Activated naive CD4-positive, alpha-beta T cell treated with anti-CD3 and anti-CD28 coated beads for 36 hours (primary cell): ENCODE data around the gene ETV3. TPM values are rescaled to one million over a fixed set of nuclear protein-coding genes. Genes with fewer than 3 reads are reported as not detected.

Experiments used
- CTCF ChIA-PET: fragments of 350-600 bp; sonication (Branson Sonifier 250); formaldehyde crosslinking; loops from one replicate; lab custom pipeline; 2021; ENCODE audit warnings: antibody characterized with exemption; lab: Charles Lee
- DNase-seq: peaks from one replicate; pipeline ENCODE4 v3.0.0-alpha.2; 2020
- H3K27ac Mint-ChIP-seq: one replicate; pipeline ENCODE4 v1.8.0; 2021; ENCODE audit warnings: mild to moderate bottlenecking, mixed read lengths
- H3K27me3 Mint-ChIP-seq: one replicate; pipeline ENCODE4 v1.8.0; 2021; ENCODE audit warnings: low read depth, mixed read lengths
- H3K36me3 Mint-ChIP-seq: one replicate; pipeline ENCODE4 v1.8.0; 2021; ENCODE audit warnings: low read depth, mixed read lengths
- H3K4me1 Mint-ChIP-seq: one replicate; pipeline ENCODE4 v1.8.0; 2021; ENCODE audit warnings: low read depth, mixed read lengths
- H3K4me3 Mint-ChIP-seq: one replicate; pipeline ENCODE4 v1.8.0; 2021; ENCODE audit warnings: mild to moderate bottlenecking, moderate library complexity, mixed read lengths
- H3K9me3 Mint-ChIP-seq: one replicate; pipeline ENCODE4 v1.8.0; 2021; ENCODE audit warnings: mixed read lengths
- intact Hi-C: fragments of 100-400 bp; cut with micrococcal nuclease; formaldehyde crosslinking; loops from one replicate; pipeline ENCODE4 v1.15.1; 2023
- total RNA-seq, 2 experiments: library from RNA; stranded (reverse); gene quantifications; one replicate each; pipeline ENCODE4 v1.2.3, GENCODE V29; 2021

ETV3 gene
- total RNA-seq, 2 experiments from 2014 or later = 23.2 to 23.3 TPM

GRCh38 chr1:157085421-157085820 lies 52.8 kb downstream of the ETV3 start:
- CTCF ChIA-PET = interaction anchor here (0.7 to 7.1 kb wide), 3 partner anchors 8 to 194 kb away, joined by 4 to 378 read pairs (median 5); no protein-coding TSS in a partner anchor
- no peak overlapping the region for H3K4me3 Mint-ChIP-seq
- no peak for DNase-seq
- no peaks in the 10 kb centered on the region for H3K4me1 Mint-ChIP-seq
- intact Hi-C loops = no loop called here
- no peaks in the 10 kb centered on the region for H3K9me3 Mint-ChIP-seq
- peaks cover 2% of the 10 kb centered on the region for H3K27me3 Mint-ChIP-seq
- no peaks in the 10 kb centered on the region for H3K36me3 Mint-ChIP-seq
- H3K27ac Mint-ChIP-seq = no peak overlapping the region

GRCh38 chr1:157084720-157085119 lies 53.5 kb downstream of the ETV3 start:
- no peak for DNase-seq
- intact Hi-C loops = no loop called here
- CTCF ChIA-PET = interaction anchor here (1.4 kb wide), 1 partner anchor 72 kb away, joined by 3 read pairs; no protein-coding TSS in a partner anchor
- H3K27me3 Mint-ChIP-seq = no peaks in the 10 kb centered on the region
- H3K27ac Mint-ChIP-seq = no peak overlapping the region
- no peaks in the 10 kb centered on the region for H3K36me3 Mint-ChIP-seq
- H3K9me3 Mint-ChIP-seq = no peaks in the 10 kb centered on the region
- no peaks in the 10 kb centered on the region for H3K4me1 Mint-ChIP-seq
- no peak overlapping the region for H3K4me3 Mint-ChIP-seq

- Mint-ChIP-seq H3K36me3 (no peaks in the 10 kb centered on the region), H3K9me3 (no peaks in the 10 kb centered on the region), H3K27ac (no peak overlapping the region), H3K4me3 (no peak overlapping the region), H3K4me1 (no peaks in the 10 kb centered on the region), H3K27me3 (no peaks in the 10 kb centered on the region)
- intact Hi-C loops = no loop called here
- CTCF ChIA-PET = interaction anchor here (0.6 to 2.0 kb wide), 3 partner anchors 9 to 75 kb away, joined by 3 to 8 read pairs (median 3); no protein-coding TSS in a partner anchor
- no peak for DNase-seq
Measured at GRCh38 chr1:157081707-157082106, 56.5 kb downstream of the ETV3 start.

GRCh38 chr1:157080714-157081113 lies 57.5 kb downstream of the ETV3 start:
- Mint-ChIP-seq H3K4me3 (no peak overlapping the region), H3K4me1 (no peaks in the 10 kb centered on the region), H3K27ac (no peak overlapping the region), H3K36me3 (no peaks in the 10 kb centered on the region), H3K27me3 (no peaks in the 10 kb centered on the region), H3K9me3 (no peaks in the 10 kb centered on the region)
- CTCF ChIA-PET = interaction anchor here (0.6 to 2.0 kb wide), 4 partner anchors 10 to 76 kb away, joined by 3 to 8 read pairs (median 4); no protein-coding TSS in a partner anchor
- intact Hi-C loops = no loop called here
- no peak for DNase-seq

GRCh38 chr1:157077394-157077793 lies 60.8 kb downstream of the ETV3 start:
- Mint-ChIP-seq H3K9me3 (no peaks in the 10 kb centered on the region), H3K4me3 (no peak overlapping the region), H3K36me3 (no peaks in the 10 kb centered on the region), H3K4me1 (peaks cover 1% of the 10 kb centered on the region), H3K27ac (no peak overlapping the region), H3K27me3 (peaks cover 10% of the 10 kb centered on the region)
- CTCF ChIA-PET = interaction anchor here (0.5 kb wide), 1 partner anchor 8 kb away, joined by 4 read pairs; no protein-coding TSS in a partner anchor
- no peak for DNase-seq
- intact Hi-C loops = loop anchor here (10.0 kb wide), 1 partner anchor 183 kb away; the partner anchor contains the start of gene PEAR1

GRCh38 chr1:157073944-157074685 lies 64.1 kb downstream of the ETV3 start:
- DNase-seq = peak; percentile 72
- Mint-ChIP-seq H3K4me1 (peaks cover 1% of the 10 kb centered on the region), H3K4me3 (no peak overlapping the region), H3K36me3 (no peaks in the 10 kb centered on the region), H3K9me3 (no peaks in the 10 kb centered on the region), H3K27me3 (peaks cover 10% of the 10 kb centered on the region), H3K27ac (no peak overlapping the region)
- intact Hi-C loops = loop anchor here (1.0 to 10.0 kb wide), 2 partner anchors 164 to 179 kb away; partner anchors contain the start of gene PEAR1
- CTCF ChIA-PET = interaction anchor here (0.6 to 2.2 kb wide), 16 partner anchors 13 to 162 kb away, joined by 3 to 6 read pairs (median 4); no protein-coding TSS in a partner anchor

Other genes starting within 250 kb of the ETV3 start
- gene PEAR1, start 244.7 kb downstream of the ETV3 start, total RNA-seq = not detected
- gene LRRC71, start 217.8 kb downstream of the ETV3 start, total RNA-seq = not detected
- 1 to 10 TPM; 3.2 to 3.4 TPM for gene ARHGEF11, start 92.7 kb downstream of the ETV3 start, total RNA-seq
- not detected for gene ETV3L, start 38.6 kb downstream of the ETV3 start, total RNA-seq